Endodermal cell (in vitro differentiated cells): ENCODE measurements around the gene DXO. TPM values are rescaled to one million over a fixed set of nuclear protein-coding genes. Genes with fewer than 3 reads are reported as not detected.
"Not testable (repeated sequence)": the region's sequence is repeated elsewhere in the genome, so short reads cannot be mapped to it uniquely, and the experiment has no call there.

Source experiments
- DNase-seq: peaks from one replicate; pipeline ENCODE4 v3.0.0-alpha.2; 2017
- H3K27ac ChIP-seq: 2 replicates; pipeline ENCODE4 v1.5.1; 2013; ENCODE audit warnings: mild to moderate bottlenecking, low read depth, low read length, moderate library complexity
- H3K27me3 ChIP-seq: 2 replicates; pipeline ENCODE4 v1.6.1; 2013; ENCODE audit warnings: mild to moderate bottlenecking, low read length, moderate library complexity; ENCODE audit not compliant: insufficient read depth, control insufficient read depth, poor library complexity, severe bottlenecking
- H3K36me3 ChIP-seq: 2 replicates; pipeline ENCODE4 v1.7.0; 2013; ENCODE audit warnings: mild to moderate bottlenecking, low read length, moderate library complexity; ENCODE audit not compliant: control insufficient read depth, insufficient read depth
- H3K4me1 ChIP-seq: one replicate; pipeline ENCODE4 v1.7.0; 2013; ENCODE audit warnings: low read length; ENCODE audit not compliant: control insufficient read depth, insufficient read depth
- H3K4me3 ChIP-seq: 2 replicates; pipeline ENCODE4 v1.5.1; 2013; ENCODE audit warnings: mild to moderate bottlenecking, low read length, moderate library complexity
- H3K9ac ChIP-seq: 2 replicates; pipeline ENCODE4 v1.6.1; 2013; ENCODE audit warnings: mild to moderate bottlenecking, low read length, moderate library complexity; ENCODE audit not compliant: poor library complexity, severe bottlenecking; ENCODE audit errors: extremely low read depth
- H3K9me3 ChIP-seq: 2 replicates; pipeline ENCODE4 v1.6.1; 2013; ENCODE audit warnings: mild to moderate bottlenecking, low read length, moderate library complexity; ENCODE audit not compliant: control insufficient read depth
- H3K27ac Mint-ChIP-seq: 2 replicates; pipeline ENCODE4 v1.8.0; 2020; ENCODE audit warnings: mixed read lengths
- H3K27me3 Mint-ChIP-seq: 2 replicates; pipeline ENCODE4 v1.8.0; 2021; ENCODE audit warnings: mild to moderate bottlenecking, mixed read lengths; ENCODE audit not compliant: insufficient read depth
- H3K36me3 Mint-ChIP-seq: 2 replicates; pipeline ENCODE4 v1.8.0; 2020; ENCODE audit warnings: low read depth, mixed read lengths
- H3K4me1 Mint-ChIP-seq: 2 replicates; pipeline ENCODE4 v1.8.0; 2020; ENCODE audit warnings: mixed read lengths
- H3K4me3 Mint-ChIP-seq: 2 replicates; pipeline ENCODE4 v1.8.0; 2020; ENCODE audit warnings: mild to moderate bottlenecking, moderate library complexity, mixed read lengths
- H3K9me3 Mint-ChIP-seq: 2 replicates; pipeline ENCODE4 v1.8.0; 2020; ENCODE audit warnings: mild to moderate bottlenecking, mixed read lengths
- WGBS, 2 experiments: methylation state at CpG; one replicate each; pipeline versions ENCODE4 v1.1.5 to v1.1.7; 2013; ENCODE audit warnings: missing lambda C conversion rate in 2 of 2, mixed read lengths in 1 of 2; ENCODE audit not compliant: insufficient coverage in 1 of 2, insufficient read length in 1 of 2; 5-methylcytosine and 5-hydroxymethylcytosine counted together
- long read RNA-seq, 4 experiments: library from polyadenylated mRNA in 2 of 4; library from RNA in 1 of 4; library from capped mRNA in 1 of 4; stranded (forward) in 3 of 4; unstranded in 1 of 4; transcript quantifications; one replicate each; pipeline ENCODE4 v2.0.0, GENCODE V29; 2020 to 2021; ENCODE audit warnings: inconsistent platforms in 1 of 4
- polyA plus RNA-seq, 2 experiments: library from polyadenylated mRNA; stranded (reverse); fragments of 50-300 nt; gene quantifications; one replicate each; pipeline ENCODE4 v1.2.3, GENCODE V29; 2013
- total RNA-seq, 2 donors: library from RNA; stranded (reverse); fragmentation: NEBNext Ultra II Directional in 1 of 2; extraction: Animal tissue kit (Norgen Biotek cat#: 25700) in 1 of 2; gene quantifications; 2 replicates in 1 of 2; 3 replicates in 1 of 2; pipeline ENCODE4 v1.2.1, GENCODE V29; 2021
- TF ChIP-seq, protein P1 (sequence below): fragments of 200-600 bp; sonication (generic); conservative IDR thresholded peaks from 2 replicates; pipeline ENCODE4 v1.5.0; 2021; ENCODE audit warnings: antibody characterized with exemption, mild to moderate bottlenecking

The DXO gene
- total RNA-seq = 10 to 100 TPM; 19.2 to 22.3 TPM
- 17.5 TPM for polyA plus RNA-seq (2013, experiment 1 of 2)
- polyA plus RNA-seq (2013, experiment 2 of 2) = 15.3 TPM
- long read RNA-seq, experiment 1, transcript DXO-201 (7 exons, 1,628 nt) = major isoform, 9 of 17 reads
- long read RNA-seq, experiment 1, partial matches to known transcripts = 3 of 17 reads
- long read RNA-seq, experiment 1, other reads (novel, unspliced or antisense) = 1 of 17 reads
- long read RNA-seq, experiment 2, transcript DXO-201 (7 exons, 1,628 nt) = major isoform, 11 of 26 reads
- long read RNA-seq, experiment 2, partial matches to known transcripts = 4 of 26 reads
- long read RNA-seq, experiment 2, other reads (novel, unspliced or antisense) = 10 of 26 reads
- long read RNA-seq, experiment 3, transcript DXO-202 (7 exons, 1,667 nt) = minor isoform, 10 of 84 reads
- long read RNA-seq, experiment 3, transcript DXO-201 (7 exons, 1,628 nt) = major isoform, 49 of 84 reads
- long read RNA-seq, experiment 3, partial matches to known transcripts = 4 of 84 reads
- long read RNA-seq, experiment 3, other reads (novel, unspliced or antisense) = 16 of 84 reads
- long read RNA-seq, experiment 4, transcript DXO-201 (7 exons, 1,628 nt) = major isoform, 33 of 44 reads
- long read RNA-seq, experiment 4, partial matches to known transcripts = 0 of 44 reads
- long read RNA-seq, experiment 4, other reads (novel, unspliced or antisense) = 7 of 44 reads

- H3K27ac ChIP-seq = peak within 1 kb of the TSS; percentile 95
- Mint-ChIP-seq H3K36me3 (peaks cover 61% of the 10 kb centered on the region), H3K9me3 (peaks cover 25% of the 10 kb centered on the region), H3K27me3 (no peaks in the 10 kb centered on the region), H3K27ac (peak within 1 kb of the TSS; percentile 99), H3K4me3 (peak within 1 kb of the TSS; percentile 94), H3K4me1 (peaks cover 9% of the 10 kb centered on the region)
- peaks cover 15% of the 10 kb centered on the region for H3K36me3 ChIP-seq
- H3K9me3 ChIP-seq = peaks cover 11% of the 10 kb centered on the region
- no peaks in the 10 kb centered on the region for H3K27me3 ChIP-seq
- TF ChIP-seq, protein P1, sequence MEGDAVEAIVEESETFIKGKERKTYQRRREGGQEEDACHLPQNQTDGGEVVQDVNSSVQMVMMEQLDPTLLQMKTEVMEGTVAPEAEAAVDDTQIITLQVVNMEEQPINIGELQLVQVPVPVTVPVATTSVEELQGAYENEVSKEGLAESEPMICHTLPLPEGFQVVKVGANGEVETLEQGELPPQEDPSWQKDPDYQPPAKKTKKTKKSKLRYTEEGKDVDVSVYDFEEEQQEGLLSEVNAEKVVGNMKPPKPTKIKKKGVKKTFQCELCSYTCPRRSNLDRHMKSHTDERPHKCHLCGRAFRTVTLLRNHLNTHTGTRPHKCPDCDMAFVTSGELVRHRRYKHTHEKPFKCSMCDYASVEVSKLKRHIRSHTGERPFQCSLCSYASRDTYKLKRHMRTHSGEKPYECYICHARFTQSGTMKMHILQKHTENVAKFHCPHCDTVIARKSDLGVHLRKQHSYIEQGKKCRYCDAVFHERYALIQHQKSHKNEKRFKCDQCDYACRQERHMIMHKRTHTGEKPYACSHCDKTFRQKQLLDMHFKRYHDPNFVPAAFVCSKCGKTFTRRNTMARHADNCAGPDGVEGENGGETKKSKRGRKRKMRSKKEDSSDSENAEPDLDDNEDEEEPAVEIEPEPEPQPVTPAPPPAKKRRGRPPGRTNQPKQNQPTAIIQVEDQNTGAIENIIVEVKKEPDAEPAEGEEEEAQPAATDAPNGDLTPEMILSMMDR = no peak
- peak; percentile 97 for DNase-seq
- peak within 1 kb of the TSS; percentile 95 for H3K4me3 ChIP-seq
- WGBS, 2 experiments = 0% methylated on average over 31 to 62 of the region's 62 CpGs
- H3K9ac ChIP-seq = peak within 1 kb of the TSS; percentile 91
- peaks cover 8% of the 10 kb centered on the region for H3K4me1 ChIP-seq
Observed at GRCh38 chr6:31971993-31972708, at the start of gene DXO. TSS of gene DXO (minus strand) at chr6:31972138. CDS start at chr6:31971675, 463 bp downstream.

GRCh38 chr6:32014547-32014946, 42.6 kb upstream of the DXO start, which contains the start of gene C4B:
TSS of gene C4B (plus strand) at chr6:32014795. CDS start at chr6:32014846, 51 bp downstream.
- H3K9me3 Mint-ChIP-seq, H3K27ac Mint-ChIP-seq, H3K4me1 Mint-ChIP-seq, H3K4me1 ChIP-seq, H3K9ac ChIP-seq, H3K27me3 Mint-ChIP-seq, H3K9me3 ChIP-seq, H3K27ac ChIP-seq, H3K36me3 Mint-ChIP-seq, DNase-seq, H3K27me3 ChIP-seq, H3K4me3 Mint-ChIP-seq, H3K36me3 ChIP-seq, H3K4me3 ChIP-seq: not testable (repeated sequence)
- no CpG with 5 or more reads among the region's 6 CpGs for WGBS, 2 experiments

DNA sequence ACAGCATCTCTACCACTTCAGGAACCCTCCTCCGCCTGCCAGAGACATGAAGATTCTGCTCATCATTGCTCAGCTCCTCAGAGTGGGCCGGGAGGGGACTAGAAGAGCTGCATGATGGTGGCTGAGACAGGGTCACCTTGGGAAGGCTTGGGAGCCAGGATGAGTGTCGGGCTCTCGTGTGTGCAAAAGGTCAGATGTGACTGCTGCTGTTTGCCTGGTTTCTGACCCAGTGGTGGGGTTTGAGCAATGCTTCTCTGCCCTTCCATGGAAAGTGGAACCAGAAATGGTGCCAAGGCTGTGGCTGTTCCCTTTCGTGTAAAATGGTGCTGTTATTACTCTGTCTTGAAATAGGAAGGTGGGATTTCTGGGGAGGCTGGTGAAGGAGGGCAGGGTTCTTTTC, 41.8 kb upstream of the DXO start:
- H3K4me1 ChIP-seq, H3K36me3 Mint-ChIP-seq, H3K27ac Mint-ChIP-seq, H3K4me3 ChIP-seq, H3K36me3 ChIP-seq, DNase-seq, H3K4me3 Mint-ChIP-seq, H3K9me3 ChIP-seq, H3K9ac ChIP-seq, H3K27me3 ChIP-seq, H3K4me1 Mint-ChIP-seq, H3K27me3 Mint-ChIP-seq, H3K27ac ChIP-seq, H3K9me3 Mint-ChIP-seq: not testable (repeated sequence)
- WGBS, 2 experiments = no CpG with 5 or more reads among the region's 5 CpGs

GRCh38 chr6:32012941-32013617, 41.1 kb upstream of the DXO start:
- WGBS, 2 experiments = 94 to 100% methylated on average over 1 to 14 of the region's 17 CpGs
- H3K36me3 ChIP-seq, H3K4me1 ChIP-seq, H3K9ac ChIP-seq, H3K27ac ChIP-seq, H3K27me3 ChIP-seq, H3K4me3 ChIP-seq, H3K4me1 Mint-ChIP-seq, H3K27me3 Mint-ChIP-seq, H3K9me3 ChIP-seq, DNase-seq, H3K9me3 Mint-ChIP-seq, H3K4me3 Mint-ChIP-seq, H3K36me3 Mint-ChIP-seq: not testable (repeated sequence)
- peak overlapping the region; percentile 58 for H3K27ac Mint-ChIP-seq

DNA sequence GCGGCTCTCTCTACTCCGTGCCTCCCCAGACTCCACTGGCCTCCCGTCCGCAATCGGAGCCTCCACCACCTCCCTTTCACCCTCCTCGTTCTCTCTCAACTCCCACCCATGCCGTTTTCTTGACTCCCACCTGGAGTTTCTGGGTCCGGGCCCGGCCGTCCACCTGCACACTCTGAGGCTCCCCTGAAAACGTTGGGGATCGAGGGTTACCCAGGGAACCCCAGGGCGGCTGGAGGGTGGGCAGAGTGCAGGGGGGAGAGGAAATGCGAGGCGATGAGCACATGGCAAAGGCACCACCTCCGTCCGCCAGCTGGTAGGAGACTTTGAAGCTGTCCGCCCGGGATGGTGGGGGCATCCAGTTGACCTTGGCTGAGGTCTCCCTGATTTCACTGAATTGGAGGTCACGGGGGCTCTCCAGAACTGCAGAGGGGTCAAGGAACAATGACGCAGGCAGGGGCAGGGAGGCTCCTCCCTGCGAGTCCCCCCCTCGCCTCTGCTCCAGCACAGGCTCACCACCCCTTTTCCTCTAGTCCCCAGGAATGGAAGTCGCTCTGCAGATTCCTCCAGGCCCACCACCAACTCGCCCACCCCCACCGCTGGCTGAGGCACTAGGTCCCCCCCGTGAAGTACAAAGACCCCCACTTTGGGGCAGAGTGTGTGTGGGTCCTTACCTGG, 39.1 kb upstream of the DXO start:
- WGBS, 2 experiments = 87 to 92% methylated on average over 3 to 13 of the region's 27 CpGs
- H3K4me1 Mint-ChIP-seq, DNase-seq, H3K4me3 Mint-ChIP-seq, H3K36me3 ChIP-seq, H3K27ac ChIP-seq, H3K9me3 Mint-ChIP-seq, H3K27me3 Mint-ChIP-seq, H3K27me3 ChIP-seq, H3K4me1 ChIP-seq, H3K27ac Mint-ChIP-seq, H3K36me3 Mint-ChIP-seq, H3K9me3 ChIP-seq, H3K4me3 ChIP-seq, H3K9ac ChIP-seq: not testable (repeated sequence)
